Inflammatory macrophage (primary cell): ENCODE measurements around the gene IRF2.

Experiments
- DNase-seq, 2 donors: peaks; one replicate each; pipeline ENCODE4 v3.0.0-alpha.2; 2020 to 2022

The IRF2 gene

GRCh38 chr4:184406958-184407391 is 67.4 kb downstream of the IRF2 start:
- peak; percentile 42 to 60 for DNase-seq

- DNase-seq = no peak
Measured at GRCh38 chr4:184404047-184404446, 70.3 kb downstream of the IRF2 start.

- DNase-seq = no peak
Measured at GRCh38 chr4:184403384-184403781, 71.0 kb downstream of the IRF2 start.

- DNase-seq = no peak
Measured at GRCh38 chr4:184402740-184403383, 71.5 kb downstream of the IRF2 start.

- no peak for DNase-seq
Measured at GRCh38 chr4:184402239-184402638, 72.1 kb downstream of the IRF2 start.

GRCh38 chr4:184401397-184402171 is 72.8 kb downstream of the IRF2 start:
- no peak for DNase-seq

GRCh38 chr4:184400891-184401290 is 73.5 kb downstream of the IRF2 start:
- no peak for DNase-seq

- DNase-seq = no peak
Measured at GRCh38 chr4:184400375-184400870, 73.9 kb downstream of the IRF2 start.

GRCh38 chr4:184399512-184399908 is 74.8 kb downstream of the IRF2 start:
- no peak for DNase-seq

GRCh38 chr4:184398741-184399511 is 75.4 kb downstream of the IRF2 start:
- DNase-seq = no peak

GRCh38 chr4:184397516-184398163 is 76.7 kb downstream of the IRF2 start:
- no peak for DNase-seq

GRCh38 chr4:184396570-184397515 is 77.5 kb downstream of the IRF2 start:
- no peak for DNase-seq

GRCh38 chr4:184395971-184396391 is 78.4 kb downstream of the IRF2 start:
- DNase-seq = no peak

- no peak for DNase-seq
Measured at GRCh38 chr4:184395451-184395917, 78.9 kb downstream of the IRF2 start.

- DNase-seq = peak; percentile 90 to 92
Measured at GRCh38 chr4:184392748-184393559, 81.4 kb downstream of the IRF2 start.

- no peak for DNase-seq
Measured at GRCh38 chr4:184392316-184392715, 82.0 kb downstream of the IRF2 start.

- no peak for DNase-seq
Measured at GRCh38 chr4:184389978-184390900, 84.1 kb downstream of the IRF2 start.

- DNase-seq = no peak
Measured at GRCh38 chr4:184388106-184388505, 86.2 kb downstream of the IRF2 start.

- no peak for DNase-seq
Measured at GRCh38 chr4:184387351-184387750, 87.0 kb downstream of the IRF2 start.
